Right atrium auricular region (tissue), 2 donors: ENCODE data around the gene GAL3ST1. TPM values are rescaled to one million over a fixed set of nuclear protein-coding genes. Genes with fewer than 3 reads are reported as not detected.

Experiments used
- DNase-seq: peaks from one replicate; pipeline ENCODE4 v3.0.0-alpha.2; 2019; ENCODE audit warnings: low spot score
- H3K27ac ChIP-seq, 2 donors: fragments of 200-600 bp; sonication (generic); 1 replicate in 1 of 2; 2 replicates in 1 of 2; pipeline ENCODE4 v1.5.1; 2016 to 2019
- H3K27me3 ChIP-seq, 2 donors: fragments of 200-600 bp; sonication (generic); one replicate each; pipeline versions ENCODE4 v1.5.1 to v1.6.0; 2017 to 2019
- H3K36me3 ChIP-seq: fragments of 200-600 bp; sonication (generic); one replicate; pipeline ENCODE4 v1.5.1; 2016
- H3K4me1 ChIP-seq, 2 donors: fragments of 200-600 bp; sonication (generic); one replicate each; pipeline versions ENCODE4 v1.5.1 to v1.6.0; 2017 to 2019
- H3K4me3 ChIP-seq, 2 donors: fragments of 200-600 bp; sonication (generic); 1 replicate in 1 of 2; 2 replicates in 1 of 2; pipeline ENCODE4 v1.5.1; 2017 to 2019; ENCODE audit warnings: mild to moderate bottlenecking in 1 of 2, moderate library complexity in 1 of 2
- H3K9me3 ChIP-seq, 2 donors: fragments of 200-600 bp; sonication (generic); one replicate each; pipeline ENCODE4 v1.5.1; 2019
- CTCF ChIP-seq, 2 donors: fragments of 200-600 bp; sonication (generic); IDR thresholded peaks; one replicate each; pipeline ENCODE4 v1.5.1; 2019; ENCODE audit warnings: antibody characterized with exemption in 2 of 2
- total RNA-seq, 2 donors: library from RNA; depleted of rRNA; stranded (reverse); fragments of >200 nt; gene quantifications; one replicate each; pipeline ENCODE4 v1.1.0, GENCODE V29; 2016

GAL3ST1 gene
- total RNA-seq, 2 donors from 2014 or later: 0.33 to 1.7 TPM

- no peaks in the 10 kb centered on the region for H3K4me1 ChIP-seq
- no peaks in the 10 kb centered on the region for H3K36me3 ChIP-seq
- no peaks in the 10 kb centered on the region for H3K27me3 ChIP-seq
- H3K9me3 ChIP-seq: no peaks in the 10 kb centered on the region
- H3K4me3 ChIP-seq: no peak overlapping the region
- TF ChIP-seq CTCF (IDR thresholded peaks at IDR 0.05): no peak
- DNase-seq: no peak
- no peak overlapping the region for H3K27ac ChIP-seq
Observed at GRCh38 chr22:30531651-30532608, 42.5 kb downstream of the GAL3ST1 start.

- no peak overlapping the region for H3K4me3 ChIP-seq
- no peaks in the 10 kb centered on the region for H3K4me1 ChIP-seq
Observed at GRCh38 chr22:30526656-30527055, 47.8 kb downstream of the GAL3ST1 start.

GRCh38 chr22:30523646-30524489, 50.6 kb downstream of the GAL3ST1 start:
- no peak for DNase-seq
- Histone ChIP-seq H3K36me3 (no peaks in the 10 kb centered on the region), H3K27ac (no peak overlapping the region), H3K27me3 (no peaks in the 10 kb centered on the region), H3K4me1 (no peaks in the 10 kb centered on the region), H3K4me3 (no peak overlapping the region), H3K9me3 (no peaks in the 10 kb centered on the region)
- TF ChIP-seq CTCF (IDR thresholded peaks at IDR 0.05): no peak

More at GRCh38 chr22:30526656-30527055, 47.8 kb downstream of the GAL3ST1 start:
- DNase-seq: no peak
- TF ChIP-seq CTCF (IDR thresholded peaks at IDR 0.05): no peak
- H3K27me3 ChIP-seq: no peaks in the 10 kb centered on the region
- no peaks in the 10 kb centered on the region for H3K36me3 ChIP-seq
- H3K9me3 ChIP-seq: no peaks in the 10 kb centered on the region
- H3K27ac ChIP-seq: no peak overlapping the region

- no peak overlapping the region for H3K27ac ChIP-seq
- no peaks in the 10 kb centered on the region for H3K27me3 ChIP-seq
- TF ChIP-seq CTCF (IDR thresholded peaks at IDR 0.05): no peak
- H3K36me3 ChIP-seq: no peaks in the 10 kb centered on the region
- no peak overlapping the region for H3K4me3 ChIP-seq
- DNase-seq: no peak
- no peaks in the 10 kb centered on the region for H3K9me3 ChIP-seq
- no peaks in the 10 kb centered on the region for H3K4me1 ChIP-seq
Observed at GRCh38 chr22:30521368-30522156, 52.9 kb downstream of the GAL3ST1 start.

- H3K27me3 ChIP-seq: no peaks in the 10 kb centered on the region
- H3K27ac ChIP-seq: no peak overlapping the region
- H3K36me3 ChIP-seq: no peaks in the 10 kb centered on the region
- TF ChIP-seq CTCF (IDR thresholded peaks at IDR 0.05): no peak
- no peaks in the 10 kb centered on the region for H3K9me3 ChIP-seq
- H3K4me3 ChIP-seq: no peak overlapping the region
- DNase-seq: no peak
- no peaks in the 10 kb centered on the region for H3K4me1 ChIP-seq
Observed at GRCh38 chr22:30519842-30520425, 54.5 kb downstream of the GAL3ST1 start.
